Testis (tissue), 3 donors: ENCODE data around the gene ISOC2. TPM values are rescaled to one million over a fixed set of nuclear protein-coding genes. Genes with fewer than 3 reads are reported as not detected.
A peak's percentile ranks its signal among the peaks of the same experiment; 100 is the strongest.

Experiments
- DNase-seq: peaks from one replicate; pipeline ENCODE4 v3.0.0-alpha.2; 2019
- H3K27ac ChIP-seq, 2 donors: fragments of 200-600 bp; sonication (generic); one replicate each; pipeline ENCODE4 v1.5.1; 2019
- H3K27me3 ChIP-seq: fragments of 200-600 bp; sonication (generic); one replicate; pipeline ENCODE4 v1.5.1; 2019
- H3K36me3 ChIP-seq: fragments of 200-600 bp; sonication (generic); one replicate; pipeline ENCODE4 v1.5.1; 2017; ENCODE audit warnings: low read depth; ENCODE audit errors: missing control alignments
- H3K4me1 ChIP-seq: fragments of 200-600 bp; sonication (generic); one replicate; pipeline ENCODE4 v1.5.1; 2019
- H3K4me3 ChIP-seq, 2 donors: fragments of 200-600 bp; sonication (generic); one replicate each; pipeline ENCODE4 v1.5.1; 2017 to 2019
- H3K9me3 ChIP-seq: fragments of 200-600 bp; sonication (generic); one replicate; pipeline ENCODE4 v1.5.1; 2017
- POLR2A ChIP-seq: fragments of 450-650 bp; IDR thresholded peaks from one replicate; pipeline ENCODE4 v1.6.1; 2017; ENCODE audit warnings: antibody characterized with exemption, mild to moderate bottlenecking, moderate library complexity
- WGBS, 2 donors: methylation state at CpG; one replicate each; pipeline ENCODE4 v1.1.5; 2018; 5-methylcytosine and 5-hydroxymethylcytosine counted together
- intact Hi-C: fragments of 100-400 bp; cut with DNase I; formaldehyde crosslinking; loops from one replicate; pipeline ENCODE4 v1.15.1; 2023; ENCODE audit warnings: low total_unique reads
- polyA plus RNA-seq: library from polyadenylated mRNA; stranded (reverse); fragments of 350-450 nt; fragmentation: Illumina TruSeq; extraction: RNeasy Lipid Tissue Mini Kit (QIAGEN cat#74804); gene quantifications from one replicate; pipeline ENCODE4 v1.2.3, GENCODE V29; 2014; ENCODE audit warnings: low read depth, low replicate concordance; ENCODE audit not compliant: insufficient read depth
- total RNA-seq, 2 donors: library from RNA; depleted of rRNA; stranded (reverse); fragments of >200 nt; gene quantifications; one replicate each; pipeline ENCODE4 v1.2.3, GENCODE V29; 2016
- TF ChIP-seq, protein P1 (sequence below), 3 experiments: fragments of 450-650 bp in 2 of 3; fragments of 200-600 bp in 1 of 3; sonication (generic) in 1 of 3; IDR thresholded peaks; one replicate each; pipeline ENCODE4 v1.5.1; 2016 to 2019; ENCODE audit warnings: antibody characterized with exemption in 3 of 3, mild to moderate bottlenecking in 2 of 3, moderate library complexity in 1 of 3

The ISOC2 gene
- total and polyA plus RNA-seq, 3 donors from 2014 or later: 79.1 to 107 (median 98.5) TPM

DNA sequence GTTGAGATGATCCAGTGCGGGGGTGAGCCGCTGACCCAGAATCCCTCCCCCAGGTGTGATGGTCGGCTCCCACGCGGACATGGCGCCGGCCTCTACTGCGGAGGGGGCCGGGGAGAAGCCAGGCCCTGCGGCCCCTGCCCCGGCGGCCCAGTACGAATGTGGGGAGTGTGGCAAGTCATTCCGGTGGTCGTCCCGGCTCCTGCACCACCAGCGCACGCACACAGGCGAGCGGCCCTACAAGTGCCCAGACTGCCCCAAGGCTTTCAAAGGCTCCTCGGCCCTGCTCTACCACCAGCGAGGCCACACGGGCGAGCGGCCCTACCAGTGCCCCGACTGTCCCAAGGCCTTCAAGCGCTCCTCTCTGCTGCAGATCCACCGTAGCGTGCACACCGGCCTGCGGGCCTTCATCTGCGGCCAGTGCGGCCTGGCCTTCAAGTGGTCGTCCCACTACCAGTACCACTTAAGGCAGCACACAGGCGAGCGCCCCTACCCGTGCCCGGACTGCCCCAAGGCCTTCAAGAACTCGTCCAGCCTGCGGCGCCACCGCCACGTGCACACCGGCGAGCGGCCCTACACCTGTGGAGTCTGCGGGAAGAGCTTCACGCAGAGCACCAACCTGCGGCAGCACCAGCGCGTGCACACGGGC, 19.8 kb upstream of the ISOC2 start:
- no peaks in the 10 kb centered on the region for H3K9me3 ChIP-seq
- peaks cover 51% of the 10 kb centered on the region for H3K4me1 ChIP-seq
- 77 to 82% methylated on average over 5 to 52 of the region's 52 CpGs for WGBS, 2 donors
- no peak for DNase-seq
- no peaks in the 10 kb centered on the region for H3K36me3 ChIP-seq
- peak overlapping the region in 1 of 2 donors; percentile 34 for H3K4me3 ChIP-seq
- intact Hi-C loops: no loop called here
- no peaks in the 10 kb centered on the region for H3K27me3 ChIP-seq
- no peak overlapping the region for H3K27ac ChIP-seq
- TF ChIP-seq, protein P1, sequence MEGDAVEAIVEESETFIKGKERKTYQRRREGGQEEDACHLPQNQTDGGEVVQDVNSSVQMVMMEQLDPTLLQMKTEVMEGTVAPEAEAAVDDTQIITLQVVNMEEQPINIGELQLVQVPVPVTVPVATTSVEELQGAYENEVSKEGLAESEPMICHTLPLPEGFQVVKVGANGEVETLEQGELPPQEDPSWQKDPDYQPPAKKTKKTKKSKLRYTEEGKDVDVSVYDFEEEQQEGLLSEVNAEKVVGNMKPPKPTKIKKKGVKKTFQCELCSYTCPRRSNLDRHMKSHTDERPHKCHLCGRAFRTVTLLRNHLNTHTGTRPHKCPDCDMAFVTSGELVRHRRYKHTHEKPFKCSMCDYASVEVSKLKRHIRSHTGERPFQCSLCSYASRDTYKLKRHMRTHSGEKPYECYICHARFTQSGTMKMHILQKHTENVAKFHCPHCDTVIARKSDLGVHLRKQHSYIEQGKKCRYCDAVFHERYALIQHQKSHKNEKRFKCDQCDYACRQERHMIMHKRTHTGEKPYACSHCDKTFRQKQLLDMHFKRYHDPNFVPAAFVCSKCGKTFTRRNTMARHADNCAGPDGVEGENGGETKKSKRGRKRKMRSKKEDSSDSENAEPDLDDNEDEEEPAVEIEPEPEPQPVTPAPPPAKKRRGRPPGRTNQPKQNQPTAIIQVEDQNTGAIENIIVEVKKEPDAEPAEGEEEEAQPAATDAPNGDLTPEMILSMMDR (IDR thresholded peaks at IDR 0.05): no peak
- no peak for TF ChIP-seq POLR2A

DNA sequence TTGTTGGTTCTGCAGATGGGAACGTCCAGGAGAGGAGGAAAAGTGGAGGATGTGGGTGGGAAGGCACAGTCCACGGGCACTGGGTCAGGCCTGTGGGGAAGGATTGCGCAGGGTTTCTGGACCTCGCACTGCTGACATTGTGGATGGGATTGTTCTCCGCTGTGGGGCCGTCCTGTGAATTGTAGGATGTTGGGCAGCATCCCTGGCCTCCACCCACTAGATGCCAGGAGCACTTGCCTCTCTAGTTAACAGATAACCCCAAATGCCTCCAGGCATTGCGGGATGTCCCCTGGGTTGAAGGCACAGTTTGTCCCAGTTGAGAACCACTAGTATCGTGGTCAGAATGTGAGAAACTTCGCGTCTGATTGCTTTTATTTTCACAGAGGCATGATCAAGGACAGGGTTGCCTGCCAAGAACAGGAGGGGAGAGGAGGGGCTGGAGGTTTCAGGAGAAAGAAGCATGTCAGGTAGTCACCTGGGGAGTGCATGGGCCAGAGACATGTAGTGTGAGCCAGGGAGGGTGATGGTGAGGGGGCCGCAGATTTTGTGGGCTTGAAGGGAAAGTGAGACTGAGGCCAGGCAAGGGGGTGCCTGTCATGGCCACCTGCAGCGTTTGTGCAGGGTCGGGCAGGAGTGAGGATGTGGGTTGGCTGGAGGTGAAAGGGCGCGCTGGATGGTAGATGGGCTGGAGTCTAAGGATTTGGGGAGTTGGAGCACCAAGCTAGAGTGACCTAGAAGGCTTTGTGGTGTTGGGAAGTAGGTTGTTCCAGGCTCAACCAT, 18.2 kb upstream of the ISOC2 start:
- Histone ChIP-seq H3K36me3 (no peaks in the 10 kb centered on the region), H3K4me1 (peaks cover 41% of the 10 kb centered on the region), H3K9me3 (no peaks in the 10 kb centered on the region), H3K27me3 (no peaks in the 10 kb centered on the region), H3K4me3 (no peak overlapping the region), H3K27ac (peak overlapping the region in 1 of 2 donors; percentile 39)
- no peak for TF ChIP-seq POLR2A
- TF ChIP-seq, protein P1 (IDR thresholded peaks at IDR 0.05): no peak
- intact Hi-C loops: no loop called here
- 62 to 68% methylated on average over 14 of the region's 15 CpGs for WGBS, 2 donors
- DNase-seq: no peak

DNA sequence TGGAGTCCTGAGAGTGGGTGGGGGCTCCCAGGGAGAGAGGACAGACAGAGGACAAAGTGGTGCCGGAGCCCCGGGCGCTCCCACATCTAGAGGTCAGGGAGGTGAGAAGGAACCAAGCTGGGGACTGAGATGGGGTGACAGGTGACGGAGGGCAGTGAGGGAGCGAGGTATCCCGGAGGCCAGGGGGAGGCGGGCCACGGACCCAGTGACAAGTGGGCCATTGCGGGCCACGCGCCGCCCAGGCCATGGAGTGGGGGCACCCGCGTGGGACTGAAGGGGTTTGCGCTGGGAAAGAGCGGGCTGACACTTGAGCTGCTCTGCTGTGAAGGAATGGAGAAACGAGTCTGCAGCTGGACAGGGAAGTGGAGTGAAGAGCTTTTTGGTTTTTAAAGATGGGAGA, 17.6 kb upstream of the ISOC2 start:
- H3K27ac ChIP-seq: peak overlapping the region; percentile 19 to 39
- H3K4me3 ChIP-seq: no peak overlapping the region
- H3K27me3 ChIP-seq: no peaks in the 10 kb centered on the region
- intact Hi-C loops: no loop called here
- peaks cover 35% of the 10 kb centered on the region for H3K4me1 ChIP-seq
- no peaks in the 10 kb centered on the region for H3K9me3 ChIP-seq
- DNase-seq: no peak
- TF ChIP-seq POLR2A: no peak
- TF ChIP-seq, protein P1 (IDR thresholded peaks at IDR 0.05): no peak
- H3K36me3 ChIP-seq: no peaks in the 10 kb centered on the region
- WGBS, 2 donors: 78 to 83% methylated on average over 16 to 17 of the region's 17 CpGs

DNA sequence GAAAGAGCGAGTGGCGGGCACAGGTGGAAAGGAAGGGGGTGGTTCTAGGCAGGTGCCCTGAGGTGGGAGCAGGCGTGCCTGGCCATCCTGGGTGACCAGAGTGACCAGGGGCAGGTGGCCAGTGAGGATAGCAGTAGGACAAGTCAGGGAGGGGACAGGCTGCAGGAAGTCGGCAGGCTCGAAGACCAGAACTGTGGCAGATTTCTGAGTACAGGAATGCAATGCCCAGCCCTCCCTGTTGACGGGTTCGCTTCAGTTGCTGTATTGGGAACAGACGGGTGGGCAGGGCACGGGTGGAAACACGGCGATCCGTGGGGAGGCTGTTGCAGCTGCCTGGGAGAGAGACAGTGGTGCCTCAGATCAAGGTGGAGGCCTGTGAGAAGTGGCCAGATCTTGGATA, 16.9 kb upstream of the ISOC2 start:
- no peak overlapping the region for H3K4me3 ChIP-seq
- H3K9me3 ChIP-seq: no peaks in the 10 kb centered on the region
- peaks cover 33% of the 10 kb centered on the region for H3K4me1 ChIP-seq
- H3K27ac ChIP-seq: no peak overlapping the region
- no peak for TF ChIP-seq POLR2A
- TF ChIP-seq, protein P1 (IDR thresholded peaks at IDR 0.05): no peak
- WGBS, 2 donors: 76 to 88% methylated on average over 12 of the region's 12 CpGs
- DNase-seq: no peak
- H3K27me3 ChIP-seq: no peaks in the 10 kb centered on the region
- intact Hi-C loops: no loop called here
- H3K36me3 ChIP-seq: no peaks in the 10 kb centered on the region
